GM18867 (cell line): ENCODE results near the gene KCNA5.

ENCODE experiments used
- ATAC-seq: cut with Tn5 transposase; IDR thresholded peaks from one replicate; pipeline ENCODE4 v1.9.1; 2021; ENCODE audit warnings: mild to moderate bottlenecking, moderate library complexity; ENCODE audit not compliant: unreplicated experiment

The KCNA5 gene

DNA sequence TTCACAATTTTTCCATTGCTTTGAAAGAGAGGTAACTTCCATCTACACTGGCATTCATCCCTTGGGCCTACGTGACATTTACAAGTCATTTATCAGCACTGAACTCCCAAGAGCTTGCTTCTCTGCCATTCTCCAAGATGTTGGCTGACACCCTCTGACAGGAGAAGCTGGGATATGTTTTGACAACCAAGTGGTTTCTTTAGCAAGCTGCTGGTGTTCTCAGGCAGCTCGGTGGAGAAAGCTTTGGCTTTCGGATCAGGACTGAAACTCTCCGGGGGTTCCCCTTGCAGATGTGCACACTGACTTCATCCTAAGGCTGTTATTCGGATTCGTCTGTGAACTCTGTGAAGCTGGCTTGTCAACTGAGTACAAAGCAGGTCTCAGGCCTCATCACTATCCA lies 15.7 kb downstream of the KCNA5 start:
- ATAC-seq = peak; percentile 54

DNA sequence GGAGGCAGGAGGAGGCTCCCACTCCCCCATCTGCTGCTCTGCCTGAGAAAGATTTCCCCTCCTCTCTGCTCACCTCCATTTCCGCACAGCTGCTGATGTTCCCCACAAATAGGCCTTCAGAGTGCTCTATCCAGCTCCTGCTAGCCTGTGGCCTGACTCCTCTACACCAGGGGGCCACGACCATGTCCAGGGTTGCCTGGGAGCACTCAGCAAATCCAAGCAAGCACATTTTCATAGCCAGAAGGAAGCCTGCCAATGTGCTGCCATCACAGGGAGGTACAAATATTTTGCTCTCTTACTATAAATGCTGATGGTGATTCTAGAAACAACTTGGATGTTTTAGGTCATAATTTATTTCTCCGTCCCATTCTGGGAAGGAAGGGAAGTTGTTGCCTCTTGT lies 17.3 kb downstream of the KCNA5 start:
- ATAC-seq = no peak

DNA sequence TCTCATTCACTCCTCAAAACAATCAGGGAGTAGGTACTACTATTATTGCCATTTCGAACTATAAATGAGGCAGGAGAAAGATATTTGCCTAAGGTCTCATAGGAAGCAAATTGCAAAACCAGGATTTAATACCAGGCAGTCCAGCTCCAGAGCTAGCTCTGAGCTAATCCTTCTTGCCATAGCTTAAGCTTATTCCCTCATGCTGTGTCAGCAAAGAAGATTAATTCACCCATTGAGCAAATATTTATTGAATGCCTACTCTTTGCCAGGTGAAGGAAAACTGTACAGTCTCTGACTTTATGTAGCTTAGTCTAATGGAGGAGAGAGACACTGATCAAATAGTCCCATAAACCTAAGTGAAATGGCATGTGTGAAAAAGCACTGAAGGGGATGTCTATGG lies 19.5 kb downstream of the KCNA5 start:
- no peak for ATAC-seq

DNA sequence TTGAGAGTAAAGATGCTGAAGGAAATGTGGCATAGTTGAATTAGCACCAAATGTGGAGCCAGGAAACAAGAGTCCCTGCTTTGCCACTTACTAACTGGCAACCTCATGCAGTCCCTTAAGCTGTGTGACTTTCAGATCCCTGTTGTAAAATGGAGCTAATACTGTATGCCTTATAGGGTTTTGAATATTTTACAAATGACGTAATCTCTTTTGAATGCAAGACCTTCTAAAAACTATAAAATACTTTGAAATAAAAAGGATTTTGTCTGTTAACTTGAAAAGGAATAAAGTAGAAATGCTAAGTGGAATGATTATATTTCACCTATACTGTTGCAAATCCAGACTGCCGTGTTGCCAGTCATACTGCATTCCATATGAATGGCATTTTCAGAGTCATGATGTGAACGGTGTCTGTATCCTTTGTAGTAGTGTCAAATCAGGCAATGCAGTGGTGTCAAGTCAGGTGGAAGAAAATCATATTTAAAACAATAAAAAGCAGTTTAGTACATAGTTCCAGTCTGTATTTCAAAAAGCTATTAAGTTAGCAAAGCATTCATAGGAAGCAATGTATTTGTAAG lies 21.3 kb downstream of the KCNA5 start:
- no peak for ATAC-seq

DNA sequence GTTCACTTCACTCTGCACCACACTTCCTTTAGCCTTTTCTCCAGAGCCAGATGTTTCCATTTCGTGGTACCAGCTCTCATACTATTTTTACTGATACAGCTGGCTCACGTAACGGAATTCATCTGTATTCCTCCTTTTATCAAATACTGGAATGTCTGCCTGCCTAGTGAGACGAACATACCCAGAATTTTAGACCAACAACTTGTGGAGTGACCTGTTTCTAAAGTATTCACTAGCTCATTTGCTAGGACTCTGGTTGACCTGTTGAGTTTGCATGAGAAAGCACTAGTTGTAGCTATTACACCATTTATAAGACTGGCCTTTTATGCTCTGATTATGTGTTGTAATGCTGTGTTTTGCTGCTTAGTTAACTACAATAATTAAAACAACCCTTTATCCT lies 22.6 kb downstream of the KCNA5 start:
- ATAC-seq = no peak

DNA sequence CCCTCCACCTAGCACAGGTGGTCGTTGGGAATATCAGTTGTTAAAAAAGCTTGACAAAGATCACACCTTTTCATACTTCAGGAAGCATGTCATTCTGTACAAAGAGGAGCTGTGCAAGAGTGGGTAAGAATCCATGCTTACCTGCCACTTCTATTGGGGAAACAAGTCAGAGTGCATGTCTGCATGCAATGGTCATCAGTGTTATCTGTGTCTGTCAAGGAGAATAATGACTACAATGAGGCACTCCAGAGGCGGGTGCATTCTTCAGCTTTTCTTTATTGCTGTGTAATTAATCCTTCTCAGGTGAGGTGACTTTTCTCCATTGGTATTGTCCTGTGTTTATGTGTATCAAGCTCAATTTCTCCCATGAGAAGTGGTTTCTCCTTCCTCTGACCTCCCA lies 24.4 kb downstream of the KCNA5 start:
- ATAC-seq = no peak

DNA sequence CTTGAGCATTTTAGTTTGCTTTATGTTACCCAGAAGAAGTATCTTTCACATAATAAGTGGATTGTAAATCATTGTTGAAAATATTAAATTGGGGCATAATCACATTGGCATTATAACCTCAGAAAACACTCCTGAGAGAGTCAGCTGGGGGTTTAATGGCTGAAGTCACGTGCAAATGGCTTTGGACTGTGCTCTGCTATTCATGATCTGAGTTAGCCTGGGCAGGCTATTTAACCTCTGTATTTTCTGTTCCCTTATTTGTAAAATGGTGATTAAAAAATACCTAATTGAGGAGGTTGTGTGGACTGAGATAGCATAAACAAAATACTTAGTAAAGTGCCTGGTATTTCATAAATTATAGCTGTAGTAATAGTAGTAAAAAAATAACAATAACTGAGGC lies 24.9 kb downstream of the KCNA5 start:
- no peak for ATAC-seq

DNA sequence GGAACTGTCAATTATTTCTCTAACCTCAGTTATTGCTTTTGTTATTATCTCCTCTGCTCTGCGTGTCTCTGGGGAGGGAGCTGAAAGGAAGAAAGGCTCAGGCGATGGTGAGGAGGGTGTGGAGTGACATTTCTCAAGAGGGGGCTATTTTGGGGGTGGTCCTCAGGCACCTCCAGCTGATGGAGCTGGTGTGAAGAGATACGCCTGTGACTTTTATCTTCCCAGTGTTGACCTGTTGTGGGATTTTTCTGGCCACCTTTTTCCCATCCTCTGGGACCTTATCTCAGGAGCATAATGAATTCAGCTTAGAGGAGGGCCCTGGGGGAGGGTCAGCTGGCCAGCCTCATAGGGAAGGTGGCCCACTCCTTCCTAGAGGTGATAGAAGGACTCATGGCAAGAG lies 26.4 kb downstream of the KCNA5 start:
- no peak for ATAC-seq

DNA sequence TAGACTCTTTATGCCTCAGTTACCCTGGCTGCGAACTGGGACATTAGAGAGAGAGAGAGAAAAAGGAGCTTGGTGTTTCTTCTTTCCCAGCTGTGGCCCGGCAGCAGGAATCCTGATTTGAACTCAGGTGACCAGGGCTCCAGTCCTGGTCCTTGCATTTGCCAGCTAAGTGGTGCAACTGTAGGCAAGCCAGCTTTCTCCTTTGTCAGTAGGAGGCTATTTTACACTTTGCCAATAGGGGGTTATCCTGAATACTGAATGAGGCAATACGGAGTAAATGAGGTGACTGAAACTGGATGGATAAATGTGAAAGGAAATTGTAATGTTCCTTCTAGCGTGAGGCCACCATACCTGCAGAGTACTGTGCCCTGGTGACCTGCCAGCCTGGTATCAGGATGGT lies 27.8 kb downstream of the KCNA5 start:
- ATAC-seq = no peak

DNA sequence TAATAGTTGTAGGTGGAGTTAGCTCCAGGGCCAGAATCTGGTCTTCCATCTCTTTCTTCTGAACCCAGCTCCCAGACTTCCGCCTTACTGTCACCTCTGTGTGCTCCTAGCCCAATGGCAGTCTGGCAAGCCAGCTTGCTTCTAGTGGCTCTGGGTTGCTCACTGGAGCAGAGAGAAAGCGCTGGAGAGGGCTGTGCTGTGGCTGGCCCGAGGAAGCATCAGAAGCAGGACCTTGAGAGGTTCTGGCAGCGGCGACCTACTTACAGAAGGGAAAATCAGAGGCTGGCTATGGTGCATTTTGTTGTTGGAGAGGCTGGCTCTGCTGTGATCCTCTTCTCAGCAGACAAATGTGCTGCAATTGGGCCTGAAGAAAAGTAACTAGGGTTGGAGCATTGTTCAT lies 28.6 kb downstream of the KCNA5 start:
- ATAC-seq = no peak

DNA sequence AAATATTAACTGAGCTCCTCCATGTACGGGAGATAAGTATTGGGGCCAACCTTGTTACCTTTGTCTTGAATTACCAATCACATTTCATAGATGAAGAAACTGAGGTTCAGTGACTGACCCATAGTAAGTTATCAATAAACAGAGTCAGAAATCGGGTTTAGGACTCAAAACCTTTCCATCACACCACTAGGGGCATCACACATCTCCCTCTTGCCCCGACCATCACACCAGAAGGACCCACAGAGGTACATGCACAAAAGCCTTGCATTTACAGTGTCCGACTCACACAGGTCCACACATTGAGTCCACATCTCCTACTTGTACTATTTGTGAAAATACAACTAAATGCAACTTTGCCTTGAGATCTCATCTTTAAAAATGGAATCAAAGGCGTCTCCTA lies 29.4 kb downstream of the KCNA5 start:
- no peak for ATAC-seq

DNA sequence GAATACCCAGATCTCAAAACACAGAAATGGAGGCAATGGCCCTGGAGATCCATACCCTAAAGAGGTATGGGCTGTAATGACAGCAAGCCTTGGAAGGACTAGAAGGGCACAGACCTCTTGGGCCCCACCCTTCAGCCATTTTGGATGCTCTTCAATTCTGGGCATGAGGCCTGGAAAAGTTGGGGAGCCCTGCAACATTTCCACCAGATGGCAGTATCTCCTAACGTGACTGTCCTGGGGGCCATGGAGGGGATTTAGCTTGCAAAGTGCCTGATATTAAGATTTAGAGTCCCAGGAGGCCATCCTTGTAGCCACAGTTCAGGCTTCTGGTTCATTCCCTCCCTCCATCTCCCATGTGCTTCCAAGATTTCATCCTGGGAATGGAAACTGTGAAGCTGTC lies 30.2 kb downstream of the KCNA5 start:
- ATAC-seq = no peak

DNA sequence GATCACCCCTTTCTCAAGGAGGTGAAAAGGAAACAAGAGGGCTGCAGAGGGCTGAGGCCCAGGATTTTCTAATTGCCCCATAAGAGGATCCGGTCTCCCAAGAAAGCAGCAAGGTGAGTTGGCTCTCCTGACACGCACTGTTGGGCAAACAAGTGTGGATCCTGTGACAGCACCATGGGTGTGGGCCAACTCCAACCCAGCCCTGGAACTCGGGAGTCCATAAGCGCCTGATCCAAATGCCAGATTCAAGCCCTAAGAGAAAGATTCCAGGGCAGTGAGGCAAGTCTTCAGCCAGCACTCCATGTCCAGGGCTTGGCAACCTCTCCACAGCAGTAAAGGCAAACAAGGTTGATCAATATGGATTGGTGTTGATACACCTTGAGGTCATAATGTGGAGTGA lies 33.1 kb downstream of the KCNA5 start:
- no peak for ATAC-seq

DNA sequence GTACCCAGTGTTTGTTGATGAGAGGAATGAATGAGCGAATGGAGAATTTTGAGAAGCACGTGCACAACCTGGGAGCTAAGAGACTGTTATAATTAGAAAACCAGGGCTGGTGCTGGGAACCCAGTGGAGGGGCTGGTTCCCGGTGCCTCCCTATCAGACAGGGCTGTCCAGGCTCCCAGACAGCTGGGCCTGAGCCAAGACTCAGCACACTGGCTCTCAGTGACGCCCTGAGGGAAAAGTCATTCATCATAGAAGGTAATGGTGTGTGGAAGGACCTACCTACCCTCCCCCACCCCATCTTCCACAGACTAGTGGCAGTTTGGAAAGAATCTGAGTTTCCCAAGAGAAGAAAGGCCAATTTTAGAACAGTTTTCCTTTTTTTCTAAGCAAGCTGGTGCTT lies 34.7 kb downstream of the KCNA5 start:
- ATAC-seq = no peak

DNA sequence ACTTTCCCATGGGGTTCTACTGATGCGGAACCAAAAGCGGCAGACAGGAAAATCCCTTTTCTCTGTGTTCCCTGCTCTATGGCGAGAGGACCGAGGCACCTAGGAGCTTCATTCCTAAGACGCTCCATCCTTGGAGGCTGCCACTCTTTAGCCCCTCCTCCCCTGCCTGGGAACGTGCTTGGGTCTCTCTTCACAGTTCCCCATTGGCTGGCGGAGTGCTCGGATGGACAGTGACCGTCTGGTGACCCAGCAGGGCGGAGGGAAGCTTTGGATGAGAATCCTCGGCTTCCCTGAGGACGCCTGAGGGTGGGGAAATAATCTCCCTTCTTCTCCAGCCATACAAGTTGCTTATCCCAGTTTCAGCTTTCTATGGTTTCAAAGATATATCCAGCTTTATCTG lies 37.3 kb downstream of the KCNA5 start:
- no peak for ATAC-seq

DNA sequence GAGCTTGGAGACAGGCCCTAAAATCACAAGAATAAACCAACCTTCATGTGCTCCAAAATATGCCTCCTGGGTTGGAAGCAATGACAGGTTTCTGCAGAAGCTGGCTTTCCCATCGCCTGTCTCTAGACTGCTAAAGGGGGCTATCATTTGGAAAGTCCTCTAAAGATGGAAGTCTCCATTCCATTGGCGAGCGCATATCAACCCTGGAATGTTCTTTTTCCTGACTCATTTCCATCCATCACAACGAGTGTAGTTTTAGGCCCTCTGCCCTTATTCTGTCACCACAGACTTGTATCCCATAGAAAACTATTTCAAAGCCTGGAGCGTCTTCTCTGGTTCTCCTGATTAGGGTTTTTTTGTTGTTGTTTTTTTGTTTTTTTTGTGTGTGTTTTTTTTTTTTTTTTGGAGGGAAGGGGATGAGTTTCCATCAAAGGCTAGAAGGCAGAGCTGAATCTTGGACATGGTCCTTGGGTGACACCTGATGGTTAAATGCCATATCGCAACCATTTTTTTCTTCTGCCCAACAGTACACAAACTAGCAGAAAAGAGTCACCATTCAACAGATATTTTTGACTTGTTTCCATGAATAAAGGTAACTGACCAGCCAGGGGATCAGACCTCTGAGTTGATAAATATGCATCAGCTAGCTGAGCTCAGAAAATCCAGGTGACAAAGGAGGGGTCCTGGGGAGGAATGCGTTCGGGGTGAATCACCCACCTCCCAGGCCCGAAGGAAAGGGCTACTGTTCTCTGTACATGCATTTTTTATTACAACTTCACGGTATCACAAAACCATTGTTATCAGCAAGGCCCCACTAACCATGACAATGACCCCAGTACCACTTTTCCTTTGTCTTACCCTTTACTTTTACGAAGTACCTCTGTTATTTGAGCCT lies 40.5 kb downstream of the KCNA5 start:
- ATAC-seq = no peak

DNA sequence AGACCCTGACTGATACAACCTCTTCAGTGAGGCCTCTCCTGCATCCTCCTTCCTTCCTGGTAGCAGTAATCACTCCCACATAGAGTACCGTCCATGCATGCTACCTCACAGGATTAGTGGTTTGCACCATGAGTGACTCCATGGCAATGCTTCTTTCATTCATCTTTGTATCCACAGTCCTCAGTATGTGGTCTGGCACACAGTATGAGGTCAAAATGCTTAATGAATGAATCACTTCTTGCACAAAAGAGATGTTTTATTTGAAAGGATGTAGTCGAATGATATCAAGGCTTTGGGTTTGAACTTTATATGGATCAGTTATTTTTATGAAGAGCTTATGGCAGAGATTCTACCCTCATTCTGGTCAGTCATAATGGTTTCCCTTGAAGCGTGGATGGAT lies 42.2 kb downstream of the KCNA5 start:
- ATAC-seq = no peak

DNA sequence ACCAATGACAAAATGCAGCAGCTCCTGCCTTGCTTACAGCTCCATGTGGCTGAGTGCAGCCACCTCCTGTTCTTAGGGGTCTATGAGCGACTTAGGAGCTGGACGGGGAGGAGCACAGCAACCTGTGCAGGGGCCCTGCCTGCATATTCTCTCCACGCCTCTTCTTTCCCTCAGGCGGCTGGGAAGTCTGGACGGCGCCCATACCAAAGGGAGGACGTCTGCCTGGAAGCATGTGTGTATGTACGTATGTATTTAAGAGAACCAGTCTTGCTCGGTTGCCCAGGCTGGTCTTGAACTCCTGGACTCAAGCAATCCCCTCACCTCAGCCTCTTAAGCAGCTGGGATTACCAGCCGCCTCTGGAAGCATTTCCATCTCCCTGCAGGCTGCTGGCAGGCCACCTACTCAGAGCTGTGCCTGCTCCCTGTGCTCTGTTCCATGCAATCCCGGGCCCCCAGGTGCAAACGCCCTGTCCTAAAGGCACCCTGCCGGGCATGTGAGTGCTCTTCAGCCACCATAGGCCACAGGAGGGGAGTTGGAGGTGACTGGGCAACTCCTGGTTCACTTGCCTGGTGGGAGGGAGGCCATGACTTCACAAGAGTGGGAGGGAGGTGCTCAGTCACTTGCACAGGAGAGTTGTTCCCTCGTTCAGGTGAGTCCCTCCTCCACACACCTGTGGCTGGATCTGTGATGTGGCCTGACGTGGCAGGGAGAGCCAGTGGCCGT lies 44.3 kb downstream of the KCNA5 start:
- no peak for ATAC-seq

DNA sequence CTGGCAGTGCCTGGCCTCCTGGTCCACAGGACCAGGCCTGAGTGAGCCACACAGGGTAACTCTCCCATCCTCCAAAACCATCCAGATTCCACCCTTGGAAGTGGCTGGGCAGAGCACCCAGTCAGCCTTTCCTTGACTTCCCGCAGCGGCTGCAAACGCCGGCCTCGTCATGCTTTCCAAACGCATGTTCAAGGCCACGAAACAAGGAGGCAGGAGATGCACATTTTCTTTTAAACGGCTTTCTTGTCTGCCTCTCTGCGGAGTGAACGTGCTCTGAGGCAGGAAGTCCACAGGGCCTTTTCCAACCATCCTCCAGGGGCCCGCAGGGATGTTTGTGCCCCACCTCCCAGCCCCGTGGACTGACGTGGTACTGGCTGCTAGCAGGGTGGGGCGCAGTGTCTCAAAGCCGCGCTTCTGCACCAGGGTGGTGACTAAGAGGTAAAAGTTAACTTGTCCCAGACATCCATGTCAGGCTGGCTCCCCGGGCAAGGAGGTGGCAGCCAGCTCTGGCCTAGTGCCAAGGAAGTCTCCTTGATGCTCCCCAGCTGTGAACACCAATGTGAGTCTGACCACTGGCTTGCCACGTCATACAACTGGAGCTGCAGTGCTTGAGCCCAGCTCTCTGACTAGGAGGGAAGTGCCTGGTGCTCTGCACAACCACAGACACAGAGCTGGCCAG lies 45.0 kb downstream of the KCNA5 start:
- no peak for ATAC-seq

DNA sequence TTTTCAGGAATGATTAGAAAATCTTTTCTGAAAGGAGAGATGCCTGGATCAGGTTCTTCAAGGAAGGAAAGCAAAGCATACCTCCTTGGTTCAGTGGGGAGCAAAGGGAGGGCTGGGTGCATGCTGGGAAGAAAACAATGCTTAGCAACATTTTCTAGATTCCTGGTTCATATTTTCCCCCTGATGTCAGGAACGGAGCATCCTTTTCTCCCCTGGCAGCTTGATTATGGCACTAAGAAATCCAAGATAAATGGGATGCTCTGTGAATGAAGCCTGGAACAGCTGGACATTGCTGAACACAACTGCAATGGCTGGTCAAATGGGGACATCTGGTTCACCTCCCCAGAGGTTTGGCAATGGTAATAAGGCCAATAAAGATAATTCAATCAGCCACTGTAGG lies 50.9 kb downstream of the KCNA5 start:
- no peak for ATAC-seq

DNA sequence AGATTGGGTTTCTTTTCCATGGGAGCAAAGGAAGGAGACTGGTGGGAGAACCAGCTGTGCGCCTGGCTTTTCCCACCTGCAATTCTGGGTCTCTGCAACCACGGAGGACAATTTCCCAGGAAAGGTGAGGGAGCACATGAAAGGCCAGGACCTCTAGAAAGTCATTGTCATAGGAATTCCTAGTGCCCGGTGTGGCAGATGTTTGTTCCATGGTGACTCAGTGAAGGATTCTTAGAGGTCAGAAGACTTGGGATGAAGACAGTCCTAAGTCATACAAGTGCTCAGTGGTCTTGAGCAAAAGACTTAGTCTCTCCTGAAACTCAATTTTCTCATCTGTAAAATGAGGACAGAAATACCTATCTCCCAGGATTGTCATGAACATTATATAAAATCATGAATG lies 51.3 kb downstream of the KCNA5 start:
- ATAC-seq = no peak
